C1 segment of cervical spinal cord (tissue), 14 donors: ENCODE results near the gene PITPNC1.
"Not testable (repeated sequence)": the region's sequence is repeated elsewhere in the genome, so short reads cannot be mapped to it uniquely, and the experiment has no call there.

Source experiments
- DNase-seq, 14 donors: peaks; one replicate each; lab custom pipeline; 2025; lab: John Stamatoyannopoulos, UW

The PITPNC1 gene

GRCh38 chr17:67511804-67512203, 134.7 kb downstream of the PITPNC1 start:
- DNase-seq, result no peak

- DNase-seq, result peak in 1 of 14 donors; percentile 86
Observed at GRCh38 chr17:67514998-67515397, 137.9 kb downstream of the PITPNC1 start.

GRCh38 chr17:67515490-67516083, 138.5 kb downstream of the PITPNC1 start:
- DNase-seq, result peak in 1 of 14 donors; percentile 41

GRCh38 chr17:67516571-67516970, 139.5 kb downstream of the PITPNC1 start:
- DNase-seq, result not testable (repeated sequence)

GRCh38 chr17:67517325-67517724, 140.2 kb downstream of the PITPNC1 start:
- no peak for DNase-seq

GRCh38 chr17:67518876-67519275, 141.8 kb downstream of the PITPNC1 start:
- no peak for DNase-seq

GRCh38 chr17:67519801-67520251, 142.7 kb downstream of the PITPNC1 start:
- no peak for DNase-seq

GRCh38 chr17:67520252-67520906, 143.3 kb downstream of the PITPNC1 start:
- DNase-seq, result peak in 2 of 14 donors; percentile 19 to 21

- DNase-seq, result no peak
Observed at GRCh38 chr17:67520916-67521774, 144.1 kb downstream of the PITPNC1 start.

GRCh38 chr17:67521775-67522069, 144.6 kb downstream of the PITPNC1 start:
- no peak for DNase-seq

GRCh38 chr17:67523101-67523500, 146.0 kb downstream of the PITPNC1 start:
- DNase-seq, result no peak

GRCh38 chr17:67525239-67526135, 148.4 kb downstream of the PITPNC1 start:
- DNase-seq, result no peak

GRCh38 chr17:67526700-67527099, 149.6 kb downstream of the PITPNC1 start:
- DNase-seq, result no peak

GRCh38 chr17:67528751-67529436, 151.8 kb downstream of the PITPNC1 start:
- peak in 12 of 14 donors; percentile 27 to 88 (median 68) for DNase-seq

- peak in 8 of 14 donors; percentile 10 to 50 (median 26) for DNase-seq
Observed at GRCh38 chr17:67531291-67531690, 154.2 kb downstream of the PITPNC1 start.

- DNase-seq, result peak in 5 of 14 donors; percentile 24 to 47 (median 30)
Observed at GRCh38 chr17:67532326-67532871, 155.3 kb downstream of the PITPNC1 start.

- DNase-seq, result no peak
Observed at GRCh38 chr17:67534941-67535340, 157.9 kb downstream of the PITPNC1 start.

GRCh38 chr17:67542219-67543114, 165.4 kb downstream of the PITPNC1 start:
- DNase-seq, result no peak

- DNase-seq, result peak in 2 of 14 donors; percentile 8 to 71
Observed at GRCh38 chr17:67544364-67544955, 167.4 kb downstream of the PITPNC1 start.
